ENCODE results near the gene KL.

DNA sequence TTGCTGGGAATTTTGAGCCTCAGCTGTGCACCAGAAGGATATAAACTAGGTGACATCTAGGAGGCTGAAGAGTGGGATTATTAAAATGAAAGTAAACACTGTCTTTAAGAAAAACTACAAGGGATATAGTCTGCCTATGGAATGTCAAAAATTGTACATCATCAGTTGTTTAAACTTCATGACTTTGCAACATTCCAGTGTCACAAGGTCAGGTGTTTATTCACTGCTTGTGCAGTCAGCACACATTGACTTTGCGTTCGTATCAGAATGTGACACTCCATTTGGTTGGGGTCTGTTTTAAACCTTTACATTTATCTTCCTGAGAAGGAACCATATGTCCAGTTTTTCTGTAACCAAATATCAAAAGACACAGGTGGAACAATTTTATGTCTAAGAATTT lies 85.6 kb downstream of the KL start:
- TF ChIP-seq, protein P1, sequence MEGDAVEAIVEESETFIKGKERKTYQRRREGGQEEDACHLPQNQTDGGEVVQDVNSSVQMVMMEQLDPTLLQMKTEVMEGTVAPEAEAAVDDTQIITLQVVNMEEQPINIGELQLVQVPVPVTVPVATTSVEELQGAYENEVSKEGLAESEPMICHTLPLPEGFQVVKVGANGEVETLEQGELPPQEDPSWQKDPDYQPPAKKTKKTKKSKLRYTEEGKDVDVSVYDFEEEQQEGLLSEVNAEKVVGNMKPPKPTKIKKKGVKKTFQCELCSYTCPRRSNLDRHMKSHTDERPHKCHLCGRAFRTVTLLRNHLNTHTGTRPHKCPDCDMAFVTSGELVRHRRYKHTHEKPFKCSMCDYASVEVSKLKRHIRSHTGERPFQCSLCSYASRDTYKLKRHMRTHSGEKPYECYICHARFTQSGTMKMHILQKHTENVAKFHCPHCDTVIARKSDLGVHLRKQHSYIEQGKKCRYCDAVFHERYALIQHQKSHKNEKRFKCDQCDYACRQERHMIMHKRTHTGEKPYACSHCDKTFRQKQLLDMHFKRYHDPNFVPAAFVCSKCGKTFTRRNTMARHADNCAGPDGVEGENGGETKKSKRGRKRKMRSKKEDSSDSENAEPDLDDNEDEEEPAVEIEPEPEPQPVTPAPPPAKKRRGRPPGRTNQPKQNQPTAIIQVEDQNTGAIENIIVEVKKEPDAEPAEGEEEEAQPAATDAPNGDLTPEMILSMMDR (conservative IDR thresholded peaks at IDR 0.05; ENCODE audit: low read depth, low read length) = no peak
- TF ChIP-seq EZH2 (IDR thresholded peaks at IDR 0.05; ENCODE audit: borderline replicate concordance, low read depth, low read length, poor library complexity, severe bottlenecking) = no peak

Data from A673 (cell line).